K562 (cell line): ENCODE data around the gene RAMACL. TPM values are rescaled to one million over a fixed set of nuclear protein-coding genes. Genes with fewer than 3 reads are reported as not detected.

ENCODE experiments used
- ATAC-seq: fragments of 200-7000 bp; cut with Tn5 transposase; 3 replicates; pipeline ENCODE4 v1.9.1; 2020; ENCODE audit warnings: moderate library complexity
- BruUV-seq: library from RNA; stranded (reverse); fragments of 400-500 nt; replicated peaks from 2 replicates; lab custom pipeline; 2021; lab: Mats Ljungman, UMichigan
- CTCF ChIA-PET: fragments of 300-600 bp; formaldehyde crosslinking; extraction: SDS; loops from one replicate; lab custom pipeline; 2021; ENCODE audit warnings: low intra/inter-chr PET ratio; lab: Yijun Ruan, JAX
- POLR2A ChIA-PET: fragments of 300-600, 350-650 bp; sonication (Branson Sonifier 250); formaldehyde crosslinking; extraction: SDS; loops from one replicate; lab custom pipeline; 2021; ENCODE audit warnings: antibody characterized with exemption, inconsistent platforms; lab: Yijun Ruan, JAX
- DNase-seq, 4 experiments: peaks; one replicate each; pipeline versions ENCODE4 v3.0.0 to v3.0.0-alpha.2; 2011 to 2018; ENCODE audit warnings: low spot score in 3 of 4, mixed read lengths in 3 of 4; ENCODE audit errors: extremely low read depth in 1 of 4
- FAIRE-seq: peaks from 2 replicates; lab custom pipeline; 2011; peaks lifted over from hg19 to GRCh38; lab: Jason Lieb, UNC
- H2AFZ ChIP-seq: 2 replicates; pipeline ENCODE4 v1.6.0; 2011; ENCODE audit warnings: low read depth, low read length, control low read depth, inconsistent platforms
- H3K27ac ChIP-seq: fragments of 200-600 bp; 3 replicates; pipeline ENCODE4 v1.8.0; 2011; ENCODE audit warnings: low read depth, mild to moderate bottlenecking, control low read depth, inconsistent platforms, low read length, moderate library complexity, mixed read lengths; ENCODE audit errors: extremely low read depth
- H3K27me3 ChIP-seq, 2 experiments: fragments of 300-600 bp in 1 of 2; 2 replicates in 1 of 2; 3 replicates in 1 of 2; pipeline versions ENCODE4 v1.6.0 to v1.8.0; 2011; ENCODE audit warnings: inconsistent platforms in 2 of 2, low read length in 2 of 2, mild to moderate bottlenecking in 1 of 2, mixed read lengths in 1 of 2, moderate library complexity in 1 of 2; ENCODE audit not compliant: control insufficient read depth in 2 of 2, insufficient read depth in 2 of 2
- H3K36me3 ChIP-seq: fragments of 300-600 bp; 3 replicates; pipeline ENCODE4 v1.8.0; 2011; ENCODE audit warnings: mild to moderate bottlenecking, low read length, inconsistent platforms; ENCODE audit not compliant: control insufficient read depth, insufficient read depth
- H3K4me1 ChIP-seq, 2 experiments: fragments of 200-600 bp in 1 of 2; replicated peaks in 1 of 2; 2 replicates in 1 of 2; 3 replicates in 1 of 2; pipeline versions ENCODE4 v1.5.1 to v1.8.0; 2011; ENCODE audit warnings: inconsistent platforms in 2 of 2, low read length in 2 of 2, mild to moderate bottlenecking in 1 of 2, mixed read lengths in 1 of 2, moderate library complexity in 1 of 2; ENCODE audit not compliant: control insufficient read depth in 2 of 2, insufficient read depth in 2 of 2
- H3K4me2 ChIP-seq: 2 replicates; pipeline ENCODE4 v1.6.1; 2011; ENCODE audit warnings: low read length, control low read depth, inconsistent platforms, mixed read lengths; ENCODE audit not compliant: insufficient read depth
- H3K4me3 ChIP-seq: fragments of 200-600 bp; sonication (generic), shearing (Covaris generic); 2 replicates; pipeline ENCODE4 v1.5.1; 2016; ENCODE audit warnings: control low read depth, inconsistent platforms
- H3K79me2 ChIP-seq: fragments of 200-600 bp; 3 replicates; pipeline ENCODE4 v1.8.0; 2011; ENCODE audit warnings: low read length, inconsistent platforms; ENCODE audit not compliant: control insufficient read depth, insufficient read depth
- H3K9ac ChIP-seq, 2 experiments: 2 replicates each; pipeline versions ENCODE4 v1.6.0 to v1.6.1; 2011; ENCODE audit warnings: low read depth in 2 of 2, low read length in 2 of 2, control low read depth in 1 of 2, inconsistent platforms in 1 of 2, mild to moderate bottlenecking in 1 of 2, mixed read lengths in 1 of 2; ENCODE audit not compliant: insufficient read depth in 1 of 2
- H3K9me1 ChIP-seq: one replicate; pipeline ENCODE4 v1.6.0; 2011; ENCODE audit warnings: inconsistent platforms, mild to moderate bottlenecking, low read length, moderate library complexity; ENCODE audit not compliant: control insufficient read depth, insufficient read depth
- H3K9me3 ChIP-seq: replicated peaks from 2 replicates; pipeline ENCODE4 v1.5.1; 2011; ENCODE audit warnings: low read depth, low read length, inconsistent platforms; ENCODE audit not compliant: control insufficient read depth, insufficient read depth
- H4K20me1 ChIP-seq: replicated peaks from 2 replicates; pipeline ENCODE4 v1.6.1; 2011; ENCODE audit warnings: low read length, inconsistent platforms, mixed read lengths; ENCODE audit not compliant: control insufficient read depth, insufficient read depth
- CBX2 ChIP-seq: fragments of 200-600 bp; sonication (generic); IDR thresholded peaks from one replicate; pipeline ENCODE4 v1.6.1; 2012; ENCODE audit warnings: mild to moderate bottlenecking, low read length, inconsistent platforms; ENCODE audit not compliant: insufficient read depth, poor library complexity, severe bottlenecking
- CREBBP ChIP-seq: IDR thresholded peaks from one replicate; pipeline ENCODE4 v1.6.1; 2012; ENCODE audit warnings: low read depth, mild to moderate bottlenecking, control low read depth, inconsistent platforms, low read length
- PHF8 ChIP-seq: fragments of 200-600 bp; sonication (generic); IDR thresholded peaks from 2 replicates; pipeline ENCODE4 v1.6.1; 2012; ENCODE audit warnings: mixed run types, mild to moderate bottlenecking, inconsistent platforms, low read length, moderate library complexity, borderline replicate concordance
- TRIM28 ChIP-seq: fragments of 450-650 bp; IDR thresholded peaks from 2 replicates; pipeline ENCODE4 v1.6.1; 2017
- USF1 ChIP-seq: sonication (generic); formaldehyde crosslinking; IDR thresholded peaks from 2 replicates; pipeline ENCODE4 v1.9.0; 2022; ENCODE audit warnings: mild to moderate bottlenecking, missing genetic modification reagents
- WGBS: fragments of 100-300 bp; shearing (Covaris generic); methylation state at CpG from one replicate; pipeline ENCODE4 v1.1.6; 2016; ENCODE audit warnings: low coverage, mixed read lengths; ENCODE audit not compliant: insufficient coverage; ENCODE audit errors: missing lambda C conversion rate; 5-methylcytosine and 5-hydroxymethylcytosine counted together
- in situ Hi-C: fragments of 300-500 bp; cut with MboI; formaldehyde crosslinking; loops from 4 replicates; pipeline ENCODE4 v1.15.0; 2018; ENCODE audit warnings: inconsistent platforms, mixed read lengths
- intact Hi-C: fragments of 100-400 bp; cut with micrococcal nuclease; formaldehyde crosslinking; loops from 2 replicates; pipeline ENCODE4 v1.14.2; 2022
- polyA plus RNA-seq, 8 experiments: library from polyadenylated mRNA; depleted of rRNA in 4 of 8; stranded (reverse) in 5 of 8; unstranded in 3 of 8; fragments of >200 nt; fragmentation: Nextera tagmentation in 2 of 8; fragmentation: Illumina TruSeq in 1 of 8; extraction: Ambion mirVana in 2 of 8; extraction: Trizol in 1 of 8; gene quantifications; 2 replicates each; pipeline versions ENCODE4 v1.2.1 to v1.2.3, GENCODE V29; 2011 to 2014; ENCODE audit warnings: inconsistent platforms in 1 of 8, missing spikeins in 1 of 8
- total RNA-seq, 7 experiments: library from RNA; depleted of rRNA in 6 of 7; stranded (reverse); fragments of >200 nt in 6 of 7; fragmentation: Illumina TruSeq in 2 of 7; extraction: Trizol in 2 of 7; gene quantifications; 2 replicates each; pipeline versions ENCODE4 v1.2.1 to v1.2.3, GENCODE V29; 2011 to 2021; ENCODE audit warnings: low replicate concordance in 1 of 7
- TF ChIP-seq, protein P1 (sequence below): sonication (generic); formaldehyde crosslinking; IDR thresholded peaks from 2 replicates; pipeline ENCODE4 v1.8.1; 2022; ENCODE audit warnings: missing genetic modification reagents

Gene RAMACL
- total and polyA plus RNA-seq, 9 of the 15 experiments (the other 6 are each of a cell fraction or from before 2014, with no cell fraction given) = 0.11 to 1.7 (median 0.41) TPM; not detected in 1

DNA sequence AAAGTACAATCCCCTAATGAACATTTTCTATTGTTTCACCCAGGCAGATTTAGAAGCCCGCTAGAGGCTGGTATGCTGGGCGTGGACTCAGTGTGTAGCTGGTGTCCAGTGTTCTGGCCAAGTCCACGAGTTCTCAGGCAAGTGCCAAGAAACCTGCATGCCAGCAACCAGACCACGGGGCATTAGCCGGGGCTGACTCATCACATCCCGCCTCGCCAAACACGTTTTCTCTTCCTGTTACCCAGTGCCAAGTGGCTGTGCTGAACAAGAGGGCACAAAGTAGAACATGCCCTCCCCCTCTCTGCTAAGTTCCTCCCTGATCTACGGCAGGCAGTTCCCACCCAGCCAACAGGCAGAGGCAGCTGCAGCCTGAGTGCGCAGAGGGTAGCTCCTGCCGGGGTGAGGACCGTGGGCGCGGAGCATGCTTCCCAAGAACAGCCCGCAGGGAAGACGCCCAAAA lies 29.6 kb downstream of the RAMACL start:
- Histone ChIP-seq H3K4me2 (no peak overlapping the region), H3K27ac (no peak overlapping the region), H3K4me1 (peaks cover 0 to 3% of the 10 kb centered on the region in 2 experiments; a peak in 1 of 5 replicates), H3K36me3 (no peaks in the 10 kb centered on the region), H2AFZ (no peak overlapping the region), H4K20me1 (no peaks in the 10 kb centered on the region; the same call in 1 of the 2 replicates), H3K79me2 (no peaks in the 10 kb centered on the region), H3K27me3 (peaks cover 36 to 68% of the 10 kb centered on the region in 2 experiments), H3K9ac (no peak overlapping the region), H3K9me1 (no peaks in the 10 kb centered on the region), H3K9me3 (no peaks in the 10 kb centered on the region), H3K4me3 (no peak overlapping the region)
- ATAC-seq (no peak), DNase-seq (no peak), FAIRE-seq (no peak)
- 6% methylated on average over 16 of the region's 16 CpGs for WGBS
- CTCF ChIA-PET = no interaction called here
- intact Hi-C loops = no loop called here
- in situ Hi-C loops = no loop called here
- TF ChIP-seq PHF8 (no peak), CREBBP (no peak), USF1 (CRISPR knock-in tag) (no peak), TRIM28 (no peak), CBX2 (no peak)
- TF ChIP-seq, protein P1, sequence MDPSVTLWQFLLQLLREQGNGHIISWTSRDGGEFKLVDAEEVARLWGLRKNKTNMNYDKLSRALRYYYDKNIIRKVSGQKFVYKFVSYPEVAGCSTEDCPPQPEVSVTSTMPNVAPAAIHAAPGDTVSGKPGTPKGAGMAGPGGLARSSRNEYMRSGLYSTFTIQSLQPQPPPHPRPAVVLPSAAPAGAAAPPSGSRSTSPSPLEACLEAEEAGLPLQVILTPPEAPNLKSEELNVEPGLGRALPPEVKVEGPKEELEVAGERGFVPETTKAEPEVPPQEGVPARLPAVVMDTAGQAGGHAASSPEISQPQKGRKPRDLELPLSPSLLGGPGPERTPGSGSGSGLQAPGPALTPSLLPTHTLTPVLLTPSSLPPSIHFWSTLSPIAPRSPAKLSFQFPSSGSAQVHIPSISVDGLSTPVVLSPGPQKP = no peak
- no TSS peak for BruUV-seq
- POLR2A ChIA-PET = interaction anchor here (0.7 kb wide), 1 partner anchor 14 kb away, joined by 3 read pairs; no protein-coding TSS in a partner anchor
